ENCODE data around the gene LRCH1.

LRCH1 gene

DNA sequence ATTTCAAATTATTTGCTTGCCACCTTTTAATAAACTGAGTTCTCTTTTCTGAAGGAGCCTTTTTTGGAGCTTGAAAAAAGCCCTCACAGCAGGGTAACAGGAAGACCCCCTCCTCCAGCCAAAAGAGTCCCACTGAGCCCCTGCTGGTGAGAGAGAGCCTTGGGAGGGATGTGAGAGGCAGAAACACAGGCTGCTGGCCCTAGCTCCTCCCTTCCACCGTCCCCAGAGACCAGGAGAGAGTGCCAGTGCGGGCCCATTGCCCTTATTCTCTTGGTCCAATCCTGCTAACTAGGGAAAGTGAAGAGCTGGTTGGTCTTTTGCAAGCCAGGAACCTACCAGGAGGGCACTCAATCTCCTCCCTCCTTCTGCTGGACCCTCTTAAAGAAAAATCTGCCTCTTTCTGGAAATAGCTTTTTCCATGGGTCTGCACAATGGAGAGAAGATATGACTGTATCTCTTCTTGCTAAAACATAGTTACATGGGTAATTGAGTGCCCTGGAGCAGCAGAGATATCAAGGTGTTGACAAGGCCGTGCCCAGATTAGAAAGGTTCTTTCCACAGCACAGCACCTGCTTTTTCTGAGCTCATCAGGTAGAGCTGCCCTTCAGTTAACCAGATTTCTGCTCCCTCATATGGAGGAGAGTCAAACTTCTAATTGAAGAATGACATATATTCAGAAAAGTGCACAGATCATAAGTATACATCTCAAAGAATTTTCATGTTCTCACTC lies 113.9 kb downstream of the LRCH1 start:
- peaks cover 74% of the 10 kb centered on the region for H3K4me1 ChIP-seq (ENCODE audit: low read depth, poor library complexity, severe bottlenecking)
- H3K27ac ChIP-seq: peak overlapping the region; percentile 91

DNA sequence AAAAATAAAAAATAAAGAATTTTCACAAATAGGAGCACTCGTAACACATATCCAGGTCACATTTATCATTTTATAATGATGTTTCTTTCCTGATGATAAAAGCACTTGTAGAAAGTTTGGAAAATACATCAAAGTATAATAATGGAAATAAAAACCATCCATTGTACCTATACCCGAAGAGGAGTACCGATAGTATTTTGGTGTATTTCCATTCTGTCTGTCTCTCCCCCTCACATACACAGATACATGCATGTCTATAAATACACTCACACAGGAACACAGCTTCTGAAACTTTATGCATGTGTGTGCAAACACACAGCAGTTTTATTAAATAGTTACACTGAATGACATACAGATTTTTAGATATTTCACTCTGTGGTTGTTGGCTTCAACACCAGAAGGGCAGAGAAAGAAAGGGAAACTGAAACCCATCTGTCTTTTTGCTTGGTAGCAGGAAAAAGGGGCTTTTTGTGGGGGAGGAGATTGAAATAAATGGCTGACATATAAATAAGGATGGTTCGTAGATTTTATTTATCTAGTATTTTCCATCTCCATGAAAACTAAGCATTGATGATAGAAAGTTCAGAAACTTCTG lies 114.8 kb downstream of the LRCH1 start:
- H2AFZ ChIP-seq (ENCODE audit: low read depth): peak overlapping the region; percentile 42; the same call in 1 of the 2 replicates
- peak overlapping the region; percentile 51; the same call in 1 of the 2 replicates for H3K9ac ChIP-seq

More for the DNA sequence above, 113.9 kb downstream of the LRCH1 start:
- no peak overlapping the region for H3K4me3 ChIP-seq (IDR thresholded peaks at IDR 0.05; ENCODE audit: insufficient read depth, low read depth, low read length)
- no peaks in the 10 kb centered on the region for H3K27me3 ChIP-seq (ENCODE audit: insufficient read depth, low read depth)
- H3K4me2 ChIP-seq: peak overlapping the region; percentile 68
- peaks cover 31% of the 10 kb centered on the region; the same call in 1 of the 2 replicates for H3K79me2 ChIP-seq (ENCODE audit: insufficient read depth, low read depth)
- no peaks in the 10 kb centered on the region for H4K20me1 ChIP-seq (ENCODE audit: insufficient read depth)
- H3K9ac ChIP-seq: no peak overlapping the region
- TF ChIP-seq, protein P1, sequence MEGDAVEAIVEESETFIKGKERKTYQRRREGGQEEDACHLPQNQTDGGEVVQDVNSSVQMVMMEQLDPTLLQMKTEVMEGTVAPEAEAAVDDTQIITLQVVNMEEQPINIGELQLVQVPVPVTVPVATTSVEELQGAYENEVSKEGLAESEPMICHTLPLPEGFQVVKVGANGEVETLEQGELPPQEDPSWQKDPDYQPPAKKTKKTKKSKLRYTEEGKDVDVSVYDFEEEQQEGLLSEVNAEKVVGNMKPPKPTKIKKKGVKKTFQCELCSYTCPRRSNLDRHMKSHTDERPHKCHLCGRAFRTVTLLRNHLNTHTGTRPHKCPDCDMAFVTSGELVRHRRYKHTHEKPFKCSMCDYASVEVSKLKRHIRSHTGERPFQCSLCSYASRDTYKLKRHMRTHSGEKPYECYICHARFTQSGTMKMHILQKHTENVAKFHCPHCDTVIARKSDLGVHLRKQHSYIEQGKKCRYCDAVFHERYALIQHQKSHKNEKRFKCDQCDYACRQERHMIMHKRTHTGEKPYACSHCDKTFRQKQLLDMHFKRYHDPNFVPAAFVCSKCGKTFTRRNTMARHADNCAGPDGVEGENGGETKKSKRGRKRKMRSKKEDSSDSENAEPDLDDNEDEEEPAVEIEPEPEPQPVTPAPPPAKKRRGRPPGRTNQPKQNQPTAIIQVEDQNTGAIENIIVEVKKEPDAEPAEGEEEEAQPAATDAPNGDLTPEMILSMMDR (conservative IDR thresholded peaks at IDR 0.05; ENCODE audit: low read depth, low read length): no peak
- no peaks in the 10 kb centered on the region for H3K36me3 ChIP-seq (ENCODE audit: insufficient read depth)
- no peak overlapping the region for H2AFZ ChIP-seq (ENCODE audit: low read depth)

DNA sequence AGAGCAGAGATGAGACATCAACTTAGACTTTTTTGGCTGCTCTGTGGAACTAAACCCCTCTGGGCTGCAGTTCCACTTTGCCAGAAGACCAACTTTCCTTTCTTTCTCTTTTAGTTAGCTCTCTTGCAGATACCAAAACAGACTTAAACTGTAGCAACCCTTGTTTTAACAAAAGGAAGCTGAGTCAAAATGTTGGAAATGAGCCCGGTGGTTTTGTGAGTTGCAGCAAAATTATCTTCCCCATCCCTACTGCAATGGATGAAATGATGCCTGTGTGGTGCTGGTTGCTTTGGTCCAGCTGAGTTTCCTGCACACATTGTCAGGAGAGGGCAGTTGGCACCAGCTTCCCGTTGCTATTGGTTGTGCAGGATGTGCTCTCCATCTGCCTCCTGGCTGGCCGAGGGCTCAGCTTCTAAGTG lies 115.3 kb downstream of the LRCH1 start:
- Histone ChIP-seq H3K36me3 (ENCODE audit: insufficient read depth) (no peaks in the 10 kb centered on the region), H3K4me2 (peak overlapping the region; percentile 55), H3K4me1 (ENCODE audit: low read depth, poor library complexity, severe bottlenecking) (peaks cover 60% of the 10 kb centered on the region), H3K9ac (peak overlapping the region; percentile 51; the same call in 1 of the 2 replicates), H3K27ac (peak overlapping the region; percentile 91), H3K79me2 (ENCODE audit: insufficient read depth, low read depth) (peaks cover 31% of the 10 kb centered on the region; the same call in 1 of the 2 replicates), H2AFZ (ENCODE audit: low read depth) (peak overlapping the region; percentile 42; the same call in 1 of the 2 replicates), H3K27me3 (ENCODE audit: insufficient read depth, low read depth) (no peaks in the 10 kb centered on the region), H3K4me3 (IDR thresholded peaks at IDR 0.05; ENCODE audit: insufficient read depth, low read depth, low read length) (no peak overlapping the region), H4K20me1 (ENCODE audit: insufficient read depth) (no peaks in the 10 kb centered on the region)
- TF ChIP-seq, protein P1 (conservative IDR thresholded peaks at IDR 0.05; ENCODE audit: low read depth, low read length): no peak

More for the DNA sequence above, 114.8 kb downstream of the LRCH1 start:
- TF ChIP-seq, protein P1 (conservative IDR thresholded peaks at IDR 0.05; ENCODE audit: low read depth, low read length): no peak
- H3K36me3 ChIP-seq (ENCODE audit: insufficient read depth): no peaks in the 10 kb centered on the region
- no peak overlapping the region for H3K4me3 ChIP-seq (IDR thresholded peaks at IDR 0.05; ENCODE audit: insufficient read depth, low read depth, low read length)
- H3K4me2 ChIP-seq: peak overlapping the region; percentile 55
- peaks cover 65% of the 10 kb centered on the region for H3K4me1 ChIP-seq (ENCODE audit: low read depth, poor library complexity, severe bottlenecking)
- no peaks in the 10 kb centered on the region for H4K20me1 ChIP-seq (ENCODE audit: insufficient read depth)
- peaks cover 31% of the 10 kb centered on the region; the same call in 1 of the 2 replicates for H3K79me2 ChIP-seq (ENCODE audit: insufficient read depth, low read depth)
- peak overlapping the region; percentile 91 for H3K27ac ChIP-seq
- no peaks in the 10 kb centered on the region for H3K27me3 ChIP-seq (ENCODE audit: insufficient read depth, low read depth)

DNA sequence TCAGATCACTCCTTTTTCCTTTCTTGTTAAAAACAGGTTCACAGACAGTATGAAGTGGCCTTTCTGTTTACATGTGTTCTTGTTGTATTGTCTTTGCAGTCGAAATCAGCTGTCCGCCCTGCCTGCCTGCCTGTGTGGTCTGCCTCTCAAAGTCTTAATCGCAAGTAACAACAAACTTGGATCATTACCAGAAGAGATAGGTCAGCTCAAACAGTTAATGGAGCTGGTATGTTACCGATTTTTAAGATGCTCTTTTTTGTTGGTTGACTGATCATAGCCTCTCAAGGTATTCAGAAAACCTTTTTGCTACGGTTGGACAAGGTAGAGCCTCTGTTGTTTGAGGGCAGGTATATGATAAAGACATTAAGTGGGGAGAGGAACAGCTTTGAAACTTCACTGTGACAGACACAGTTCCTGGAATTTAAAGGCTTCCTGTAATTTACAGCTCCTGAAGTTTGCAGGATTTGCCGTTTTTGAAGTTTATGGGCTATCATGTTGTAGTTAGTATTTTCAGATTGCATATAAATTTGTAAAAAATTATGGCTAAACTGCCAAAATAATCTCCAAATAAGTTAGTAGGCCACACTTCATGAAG lies 116.1 kb downstream of the LRCH1 start:
- TF ChIP-seq, protein P1 (conservative IDR thresholded peaks at IDR 0.05; ENCODE audit: low read depth, low read length): no peak
- no peak overlapping the region; the same call in 1 of the 2 replicates for H3K4me2 ChIP-seq
- H3K9ac ChIP-seq: no peak overlapping the region

More for the DNA sequence above, 116.1 kb downstream of the LRCH1 start:
- H3K36me3 ChIP-seq (ENCODE audit: insufficient read depth): no peaks in the 10 kb centered on the region
- H3K27me3 ChIP-seq (ENCODE audit: insufficient read depth, low read depth): no peaks in the 10 kb centered on the region
- peaks cover 54% of the 10 kb centered on the region for H3K4me1 ChIP-seq (ENCODE audit: low read depth, poor library complexity, severe bottlenecking)
- H2AFZ ChIP-seq (ENCODE audit: low read depth): no peak overlapping the region
- no peak overlapping the region for H3K4me3 ChIP-seq (IDR thresholded peaks at IDR 0.05; ENCODE audit: insufficient read depth, low read depth, low read length)
- no peaks in the 10 kb centered on the region for H4K20me1 ChIP-seq (ENCODE audit: insufficient read depth)
- H3K27ac ChIP-seq: peak overlapping the region; percentile 91; the same call in 1 of the 2 replicates
- H3K79me2 ChIP-seq (ENCODE audit: insufficient read depth, low read depth): peaks cover 31% of the 10 kb centered on the region; the same call in 1 of the 2 replicates

Measured in KMS-11 (cell line).